Measurements from ENCODE around the gene THAP7. TPM values are rescaled to one million over a fixed set of nuclear protein-coding genes. Genes with fewer than 3 reads are reported as not detected.

The THAP7 gene
- total and polyA plus RNA-seq, 9 of the 15 experiments (the other 6 are each of a cell fraction or from before 2014, with no cell fraction given), result 7.9 to 263 (median 84.1) TPM

- TF ChIP-seq RBM14 (IDR thresholded peaks at IDR 0.05; ENCODE audit: borderline replicate concordance, insufficient read depth, low read depth, low read length), result no peak
- TF ChIP-seq, protein P1, sequence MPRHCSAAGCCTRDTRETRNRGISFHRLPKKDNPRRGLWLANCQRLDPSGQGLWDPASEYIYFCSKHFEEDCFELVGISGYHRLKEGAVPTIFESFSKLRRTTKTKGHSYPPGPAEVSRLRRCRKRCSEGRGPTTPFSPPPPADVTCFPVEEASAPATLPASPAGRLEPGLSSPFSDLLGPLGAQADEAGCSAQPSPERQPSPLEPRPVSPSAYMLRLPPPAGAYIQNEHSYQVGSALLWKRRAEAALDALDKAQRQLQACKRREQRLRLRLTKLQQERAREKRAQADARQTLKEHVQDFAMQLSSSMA (CRISPR knock-in tag; IDR thresholded peaks at IDR 0.05), result no peak; the same call in 1 of the 2 replicates
- TF ChIP-seq, protein P2, sequence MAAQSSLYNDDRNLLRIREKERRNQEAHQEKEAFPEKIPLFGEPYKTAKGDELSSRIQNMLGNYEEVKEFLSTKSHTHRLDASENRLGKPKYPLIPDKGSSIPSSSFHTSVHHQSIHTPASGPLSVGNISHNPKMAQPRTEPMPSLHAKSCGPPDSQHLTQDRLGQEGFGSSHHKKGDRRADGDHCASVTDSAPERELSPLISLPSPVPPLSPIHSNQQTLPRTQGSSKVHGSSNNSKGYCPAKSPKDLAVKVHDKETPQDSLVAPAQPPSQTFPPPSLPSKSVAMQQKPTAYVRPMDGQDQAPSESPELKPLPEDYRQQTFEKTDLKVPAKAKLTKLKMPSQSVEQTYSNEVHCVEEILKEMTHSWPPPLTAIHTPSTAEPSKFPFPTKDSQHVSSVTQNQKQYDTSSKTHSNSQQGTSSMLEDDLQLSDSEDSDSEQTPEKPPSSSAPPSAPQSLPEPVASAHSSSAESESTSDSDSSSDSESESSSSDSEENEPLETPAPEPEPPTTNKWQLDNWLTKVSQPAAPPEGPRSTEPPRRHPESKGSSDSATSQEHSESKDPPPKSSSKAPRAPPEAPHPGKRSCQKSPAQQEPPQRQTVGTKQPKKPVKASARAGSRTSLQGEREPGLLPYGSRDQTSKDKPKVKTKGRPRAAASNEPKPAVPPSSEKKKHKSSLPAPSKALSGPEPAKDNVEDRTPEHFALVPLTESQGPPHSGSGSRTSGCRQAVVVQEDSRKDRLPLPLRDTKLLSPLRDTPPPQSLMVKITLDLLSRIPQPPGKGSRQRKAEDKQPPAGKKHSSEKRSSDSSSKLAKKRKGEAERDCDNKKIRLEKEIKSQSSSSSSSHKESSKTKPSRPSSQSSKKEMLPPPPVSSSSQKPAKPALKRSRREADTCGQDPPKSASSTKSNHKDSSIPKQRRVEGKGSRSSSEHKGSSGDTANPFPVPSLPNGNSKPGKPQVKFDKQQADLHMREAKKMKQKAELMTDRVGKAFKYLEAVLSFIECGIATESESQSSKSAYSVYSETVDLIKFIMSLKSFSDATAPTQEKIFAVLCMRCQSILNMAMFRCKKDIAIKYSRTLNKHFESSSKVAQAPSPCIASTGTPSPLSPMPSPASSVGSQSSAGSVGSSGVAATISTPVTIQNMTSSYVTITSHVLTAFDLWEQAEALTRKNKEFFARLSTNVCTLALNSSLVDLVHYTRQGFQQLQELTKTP (IDR thresholded peaks at IDR 0.05; ENCODE audit: low read depth in 1 of 2, partially characterized antibody in 2 of 2), result no peak
- TF ChIP-seq, protein P3, sequence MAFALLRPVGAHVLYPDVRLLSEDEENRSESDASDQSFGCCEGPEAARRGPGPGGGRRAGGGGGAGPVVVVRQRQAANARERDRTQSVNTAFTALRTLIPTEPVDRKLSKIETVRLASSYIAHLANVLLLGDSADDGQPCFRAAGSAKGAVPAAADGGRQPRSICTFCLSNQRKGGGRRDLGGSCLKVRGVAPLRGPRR (CRISPR knock-in tag; IDR thresholded peaks at IDR 0.05), result peak; percentile 56; the same call in 1 of the 2 replicates
- peak; percentile 26; the same call in 1 of the 2 replicates for TF ChIP-seq STAT5A (IDR thresholded peaks at IDR 0.05; ENCODE audit: borderline replicate concordance, low read length)
- no peak for TF ChIP-seq GATAD2B (IDR thresholded peaks at IDR 0.05; ENCODE audit: borderline replicate concordance)
- TF ChIP-seq POLR3A (IDR thresholded peaks at IDR 0.05; ENCODE audit: borderline replicate concordance, extremely low read depth, insufficient read depth, insufficient read length), result no peak
- no peak for TF ChIP-seq MECOM (CRISPR knock-in tag; IDR thresholded peaks at IDR 0.05)
- TF ChIP-seq, protein P4, sequence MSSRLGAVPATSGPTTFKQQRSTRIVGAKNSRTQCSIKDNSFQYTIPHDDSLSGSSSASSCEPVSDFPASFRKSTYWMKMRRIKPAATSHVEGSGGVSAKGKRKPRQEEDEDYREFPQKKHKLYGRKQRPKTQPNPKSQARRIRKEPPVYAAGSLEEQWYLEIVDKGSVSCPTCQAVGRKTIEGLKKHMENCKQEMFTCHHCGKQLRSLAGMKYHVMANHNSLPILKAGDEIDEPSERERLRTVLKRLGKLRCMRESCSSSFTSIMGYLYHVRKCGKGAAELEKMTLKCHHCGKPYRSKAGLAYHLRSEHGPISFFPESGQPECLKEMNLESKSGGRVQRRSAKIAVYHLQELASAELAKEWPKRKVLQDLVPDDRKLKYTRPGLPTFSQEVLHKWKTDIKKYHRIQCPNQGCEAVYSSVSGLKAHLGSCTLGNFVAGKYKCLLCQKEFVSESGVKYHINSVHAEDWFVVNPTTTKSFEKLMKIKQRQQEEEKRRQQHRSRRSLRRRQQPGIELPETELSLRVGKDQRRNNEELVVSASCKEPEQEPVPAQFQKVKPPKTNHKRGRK (tag; IDR thresholded peaks at IDR 0.05), result no peak
- TF ChIP-seq, protein P5, sequence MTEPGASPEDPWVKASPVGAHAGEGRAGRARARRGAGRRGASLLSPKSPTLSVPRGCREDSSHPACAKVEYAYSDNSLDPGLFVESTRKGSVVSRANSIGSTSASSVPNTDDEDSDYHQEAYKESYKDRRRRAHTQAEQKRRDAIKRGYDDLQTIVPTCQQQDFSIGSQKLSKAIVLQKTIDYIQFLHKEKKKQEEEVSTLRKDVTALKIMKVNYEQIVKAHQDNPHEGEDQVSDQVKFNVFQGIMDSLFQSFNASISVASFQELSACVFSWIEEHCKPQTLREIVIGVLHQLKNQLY (CRISPR knock-in tag; conservative IDR thresholded peaks at IDR 0.05), result no peak
- TF ChIP-seq MTA2 (IDR thresholded peaks at IDR 0.05; ENCODE audit: low read depth), result no peak
- no peak for TF ChIP-seq FOXM1 (IDR thresholded peaks at IDR 0.05; ENCODE audit: low read depth)
- no peak for TF ChIP-seq FOXM1 (CRISPR knock-in tag; IDR thresholded peaks at IDR 0.05; ENCODE audit: low read depth)
- peak; percentile 37; the same call in 1 of the 2 replicates for TF ChIP-seq TAF7 (tag; IDR thresholded peaks at IDR 0.05)
- no peak; the same call in 1 of the 2 replicates for TF ChIP-seq ZBTB1 (CRISPR knock-in tag; IDR thresholded peaks at IDR 0.05; ENCODE audit: borderline replicate concordance, low read depth)
- no peak for TF ChIP-seq HDAC3 (IDR thresholded peaks at IDR 0.05; ENCODE audit: borderline replicate concordance, partially characterized antibody)
- no peak for TF ChIP-seq CSDE1 (IDR thresholded peaks at IDR 0.05)
These were observed 48.0 kb downstream of the THAP7 start (continued) for GRCh38 chr22:20953668-20954500.
